A673 (cell line): ENCODE results near the gene KLHL14.

Experiments used
- EZH2 ChIP-seq: fragments of 200-600 bp; sonication (generic); IDR thresholded peaks from 2 replicates; pipeline ENCODE4 v1.6.1; 2017; ENCODE audit warnings: borderline replicate concordance, low read depth, mild to moderate bottlenecking, mixed read lengths, antibody characterized with exemption, low read length; ENCODE audit not compliant: poor library complexity, severe bottlenecking
- TF ChIP-seq, protein P1 (sequence below): fragments of 300-800, 200-600 bp; sonication (generic); conservative IDR thresholded peaks from 2 replicates; pipeline ENCODE4 v1.5.1; 2017; ENCODE audit warnings: low read depth, mild to moderate bottlenecking, antibody characterized with exemption, low read length, moderate library complexity, mixed read lengths

DNA sequence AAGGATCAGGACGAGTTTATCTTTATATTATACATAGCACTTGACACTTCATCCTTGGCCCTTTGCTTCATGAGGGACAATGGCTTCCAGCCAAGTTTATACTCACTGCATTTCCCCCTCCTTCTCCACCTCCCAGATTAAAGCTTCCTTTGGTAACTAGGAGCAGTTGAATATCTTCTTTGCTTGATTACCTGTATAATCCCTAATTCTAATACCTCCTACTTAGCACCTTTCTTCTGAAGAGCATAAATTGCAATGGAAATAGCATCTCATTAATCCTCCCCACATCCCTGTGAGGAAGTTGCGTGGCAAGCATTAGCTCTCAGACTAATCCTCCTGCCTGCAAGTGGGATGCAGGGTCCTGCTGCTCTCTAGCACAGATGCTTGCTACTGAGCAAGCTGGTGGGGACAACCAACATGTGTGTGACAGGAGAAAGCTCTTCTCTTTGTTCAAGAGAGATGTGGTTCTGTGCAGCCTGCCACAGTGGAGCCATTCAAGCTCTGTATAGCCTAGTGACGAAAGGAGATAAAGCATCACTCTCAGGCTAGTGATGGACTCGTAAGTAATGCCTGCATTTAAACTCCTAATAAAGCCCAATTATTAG, 19.1 kb downstream of the KLHL14 start:
- TF ChIP-seq, protein P1, sequence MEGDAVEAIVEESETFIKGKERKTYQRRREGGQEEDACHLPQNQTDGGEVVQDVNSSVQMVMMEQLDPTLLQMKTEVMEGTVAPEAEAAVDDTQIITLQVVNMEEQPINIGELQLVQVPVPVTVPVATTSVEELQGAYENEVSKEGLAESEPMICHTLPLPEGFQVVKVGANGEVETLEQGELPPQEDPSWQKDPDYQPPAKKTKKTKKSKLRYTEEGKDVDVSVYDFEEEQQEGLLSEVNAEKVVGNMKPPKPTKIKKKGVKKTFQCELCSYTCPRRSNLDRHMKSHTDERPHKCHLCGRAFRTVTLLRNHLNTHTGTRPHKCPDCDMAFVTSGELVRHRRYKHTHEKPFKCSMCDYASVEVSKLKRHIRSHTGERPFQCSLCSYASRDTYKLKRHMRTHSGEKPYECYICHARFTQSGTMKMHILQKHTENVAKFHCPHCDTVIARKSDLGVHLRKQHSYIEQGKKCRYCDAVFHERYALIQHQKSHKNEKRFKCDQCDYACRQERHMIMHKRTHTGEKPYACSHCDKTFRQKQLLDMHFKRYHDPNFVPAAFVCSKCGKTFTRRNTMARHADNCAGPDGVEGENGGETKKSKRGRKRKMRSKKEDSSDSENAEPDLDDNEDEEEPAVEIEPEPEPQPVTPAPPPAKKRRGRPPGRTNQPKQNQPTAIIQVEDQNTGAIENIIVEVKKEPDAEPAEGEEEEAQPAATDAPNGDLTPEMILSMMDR, result no peak
- TF ChIP-seq EZH2, result no peak
